ENCODE measurements around the gene ABLIM1.

- TF ChIP-seq CTCF (IDR thresholded peaks at IDR 0.05; ENCODE audit: low read depth, low read length): no peak
- TF ChIP-seq EZH2phosphoT487 (IDR thresholded peaks at IDR 0.05; ENCODE audit: low read depth): no peak
These were observed 3.3 kb upstream of the ABLIM1 start for GRCh38 chr10:114661212-114661880.
